K562 (cell line): ENCODE data around the gene RINT1. TPM values are rescaled to one million over a fixed set of nuclear protein-coding genes. Genes with fewer than 3 reads are reported as not detected.
A peak's percentile ranks its signal among the peaks of the same experiment; 100 is the strongest.

Source experiments
- ATAC-seq: fragments of 200-7000 bp; cut with Tn5 transposase; 3 replicates; pipeline ENCODE4 v1.9.1; 2020; ENCODE audit warnings: moderate library complexity
- BruUV-seq: library from RNA; stranded (reverse); fragments of 400-500 nt; replicated peaks from 2 replicates; lab custom pipeline; 2021; lab: Mats Ljungman, UMichigan
- CTCF ChIA-PET: fragments of 300-600 bp; formaldehyde crosslinking; extraction: SDS; loops from one replicate; lab custom pipeline; 2021; ENCODE audit warnings: low intra/inter-chr PET ratio; lab: Yijun Ruan, JAX
- POLR2A ChIA-PET: fragments of 300-600, 350-650 bp; sonication (Branson Sonifier 250); formaldehyde crosslinking; extraction: SDS; loops from one replicate; lab custom pipeline; 2021; ENCODE audit warnings: antibody characterized with exemption, inconsistent platforms; lab: Yijun Ruan, JAX
- DNase-seq, 4 experiments: peaks; one replicate each; pipeline versions ENCODE4 v3.0.0 to v3.0.0-alpha.2; 2011 to 2018; ENCODE audit warnings: low spot score in 3 of 4, mixed read lengths in 3 of 4; ENCODE audit errors: extremely low read depth in 1 of 4
- FAIRE-seq: peaks from 2 replicates; lab custom pipeline; 2011; peaks lifted over from hg19 to GRCh38; lab: Jason Lieb, UNC
- H2AFZ ChIP-seq: 2 replicates; pipeline ENCODE4 v1.6.0; 2011; ENCODE audit warnings: low read depth, low read length, control low read depth, inconsistent platforms
- H3K27ac ChIP-seq: fragments of 200-600 bp; 3 replicates; pipeline ENCODE4 v1.8.0; 2011; ENCODE audit warnings: low read depth, mild to moderate bottlenecking, control low read depth, inconsistent platforms, low read length, moderate library complexity, mixed read lengths; ENCODE audit errors: extremely low read depth
- H3K27me3 ChIP-seq, 2 experiments: fragments of 300-600 bp in 1 of 2; 2 replicates in 1 of 2; 3 replicates in 1 of 2; pipeline versions ENCODE4 v1.6.0 to v1.8.0; 2011; ENCODE audit warnings: inconsistent platforms in 2 of 2, low read length in 2 of 2, mild to moderate bottlenecking in 1 of 2, mixed read lengths in 1 of 2, moderate library complexity in 1 of 2; ENCODE audit not compliant: control insufficient read depth in 2 of 2, insufficient read depth in 2 of 2
- H3K36me3 ChIP-seq: fragments of 300-600 bp; 3 replicates; pipeline ENCODE4 v1.8.0; 2011; ENCODE audit warnings: mild to moderate bottlenecking, low read length, inconsistent platforms; ENCODE audit not compliant: control insufficient read depth, insufficient read depth
- H3K4me1 ChIP-seq, 2 experiments: fragments of 200-600 bp in 1 of 2; replicated peaks in 1 of 2; 2 replicates in 1 of 2; 3 replicates in 1 of 2; pipeline versions ENCODE4 v1.5.1 to v1.8.0; 2011; ENCODE audit warnings: inconsistent platforms in 2 of 2, low read length in 2 of 2, mild to moderate bottlenecking in 1 of 2, mixed read lengths in 1 of 2, moderate library complexity in 1 of 2; ENCODE audit not compliant: control insufficient read depth in 2 of 2, insufficient read depth in 2 of 2
- H3K4me2 ChIP-seq: 2 replicates; pipeline ENCODE4 v1.6.1; 2011; ENCODE audit warnings: low read length, control low read depth, inconsistent platforms, mixed read lengths; ENCODE audit not compliant: insufficient read depth
- H3K4me3 ChIP-seq: fragments of 200-600 bp; sonication (generic), shearing (Covaris generic); 2 replicates; pipeline ENCODE4 v1.5.1; 2016; ENCODE audit warnings: control low read depth, inconsistent platforms
- H3K79me2 ChIP-seq: fragments of 200-600 bp; 3 replicates; pipeline ENCODE4 v1.8.0; 2011; ENCODE audit warnings: low read length, inconsistent platforms; ENCODE audit not compliant: control insufficient read depth, insufficient read depth
- H3K9ac ChIP-seq, 2 experiments: 2 replicates each; pipeline versions ENCODE4 v1.6.0 to v1.6.1; 2011; ENCODE audit warnings: low read depth in 2 of 2, low read length in 2 of 2, control low read depth in 1 of 2, inconsistent platforms in 1 of 2, mild to moderate bottlenecking in 1 of 2, mixed read lengths in 1 of 2; ENCODE audit not compliant: insufficient read depth in 1 of 2
- H3K9me1 ChIP-seq: one replicate; pipeline ENCODE4 v1.6.0; 2011; ENCODE audit warnings: inconsistent platforms, mild to moderate bottlenecking, low read length, moderate library complexity; ENCODE audit not compliant: control insufficient read depth, insufficient read depth
- H3K9me3 ChIP-seq: replicated peaks from 2 replicates; pipeline ENCODE4 v1.5.1; 2011; ENCODE audit warnings: low read depth, low read length, inconsistent platforms; ENCODE audit not compliant: control insufficient read depth, insufficient read depth
- H4K20me1 ChIP-seq: replicated peaks from 2 replicates; pipeline ENCODE4 v1.6.1; 2011; ENCODE audit warnings: low read length, inconsistent platforms, mixed read lengths; ENCODE audit not compliant: control insufficient read depth, insufficient read depth
- BRCA1 ChIP-seq, 2 experiments: fragments of 450-650 bp in 1 of 2; sonication (generic) in 1 of 2; formaldehyde crosslinking in 1 of 2; IDR thresholded peaks; 2 replicates each; pipeline versions ENCODE4 v1.5.0 to v1.6.1; 2017 to 2020; ENCODE audit warnings: mild to moderate bottlenecking in 1 of 2, missing genetic modification reagents in 1 of 2
- FUS ChIP-seq: fragments of 200-400 bp; formaldehyde crosslinking; optimal IDR thresholded peaks from 2 replicates; pipeline ENCODE3; 2017; ENCODE audit warnings: low read depth, low read length
- RAD51 ChIP-seq: fragments of 450-650 bp; IDR thresholded peaks from 2 replicates; pipeline ENCODE4 v1.7.1; 2016; ENCODE audit warnings: low read depth, mild to moderate bottlenecking, borderline replicate concordance
- RFX1 ChIP-seq: fragments of 450-650 bp; IDR thresholded peaks from 2 replicates; pipeline ENCODE4 v1.6.1; 2016; ENCODE audit warnings: mild to moderate bottlenecking, moderate library complexity
- TFE3 ChIP-seq: fragments of 450-650 bp; formaldehyde crosslinking; IDR thresholded peaks from 2 replicates; pipeline ENCODE4 v1.4.0; 2020; ENCODE audit warnings: mild to moderate bottlenecking, mixed read lengths
- ZBTB33 ChIP-seq: sonication (generic); formaldehyde crosslinking; IDR thresholded peaks from 2 replicates; pipeline ENCODE4 v1.8.1; 2023; ENCODE audit warnings: mild to moderate bottlenecking, missing genetic modification reagents
- ZFP30 ChIP-seq: fragments of 250-450 bp; sonication (Bioruptor Pico); IDR thresholded peaks from 2 replicates; pipeline ENCODE4 v1.8.0; 2022; ENCODE audit warnings: moderate library complexity, mild to moderate bottlenecking, inconsistent platforms, borderline replicate concordance
- WGBS: fragments of 100-300 bp; shearing (Covaris generic); methylation state at CpG from one replicate; pipeline ENCODE4 v1.1.6; 2016; ENCODE audit warnings: low coverage, mixed read lengths; ENCODE audit not compliant: insufficient coverage; ENCODE audit errors: missing lambda C conversion rate; 5-methylcytosine and 5-hydroxymethylcytosine counted together
- in situ Hi-C: fragments of 300-500 bp; cut with MboI; formaldehyde crosslinking; loops from 4 replicates; pipeline ENCODE4 v1.15.0; 2018; ENCODE audit warnings: inconsistent platforms, mixed read lengths
- intact Hi-C: fragments of 100-400 bp; cut with micrococcal nuclease; formaldehyde crosslinking; loops from 2 replicates; pipeline ENCODE4 v1.14.2; 2022
- polyA plus RNA-seq, 8 experiments: library from polyadenylated mRNA; depleted of rRNA in 4 of 8; stranded (reverse) in 5 of 8; unstranded in 3 of 8; fragments of >200 nt; fragmentation: Nextera tagmentation in 2 of 8; fragmentation: Illumina TruSeq in 1 of 8; extraction: Ambion mirVana in 2 of 8; extraction: Trizol in 1 of 8; gene quantifications; 2 replicates each; pipeline versions ENCODE4 v1.2.1 to v1.2.3, GENCODE V29; 2011 to 2014; ENCODE audit warnings: inconsistent platforms in 1 of 8, missing spikeins in 1 of 8
- total RNA-seq, 7 experiments: library from RNA; depleted of rRNA in 6 of 7; stranded (reverse); fragments of >200 nt in 6 of 7; fragmentation: Illumina TruSeq in 2 of 7; extraction: Trizol in 2 of 7; gene quantifications; 2 replicates each; pipeline versions ENCODE4 v1.2.1 to v1.2.3, GENCODE V29; 2011 to 2021; ENCODE audit warnings: low replicate concordance in 1 of 7

Gene RINT1
- total and polyA plus RNA-seq, 9 of the 15 experiments (the other 6 are each of a cell fraction or from before 2014, with no cell fraction given) = 21.3 to 74.3 (median 27.4) TPM

DNA sequence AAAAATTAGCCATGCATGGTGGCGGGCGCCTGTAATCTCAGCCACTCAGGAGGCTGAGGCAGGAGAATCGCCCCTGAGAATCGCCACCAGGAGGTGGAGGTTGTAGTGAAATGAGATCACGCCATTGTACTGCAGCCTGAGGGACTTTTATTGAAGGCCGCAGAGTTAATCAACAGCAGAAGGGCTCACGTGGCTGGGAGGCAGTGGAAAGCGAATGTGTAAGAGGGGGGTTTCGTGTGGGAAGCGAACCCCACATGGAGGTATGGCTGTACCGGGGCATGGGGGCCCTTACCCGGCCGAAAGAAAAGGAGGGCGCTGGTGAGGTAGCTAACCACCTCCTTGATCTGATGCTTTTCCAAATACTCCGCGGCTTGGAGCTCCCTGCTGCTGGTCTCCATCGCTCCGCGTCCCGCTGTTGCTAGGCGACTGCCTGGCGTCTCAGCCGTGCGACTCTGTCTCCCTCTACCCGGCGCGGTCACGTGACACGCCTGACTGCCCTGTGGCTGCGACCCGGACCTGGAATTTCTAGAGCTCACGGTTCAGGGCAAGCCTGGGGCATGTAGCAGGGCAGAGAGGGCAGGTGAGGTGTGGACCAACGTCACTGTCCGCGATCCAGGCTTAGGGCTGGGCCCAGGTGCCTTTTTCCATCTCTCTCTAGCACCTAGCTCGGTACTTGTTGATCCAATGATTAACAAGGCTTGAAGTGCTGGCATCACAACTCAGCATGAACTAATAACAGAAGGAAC is 49.2 kb downstream of the RINT1 start, which contains the start of gene EFCAB10:
EFCAB10 (minus strand) TSS at position 428 of the 746 bp plus-strand sequence; CDS start at position 398, 30 bp downstream.
- H3K36me3 ChIP-seq = no peaks in the 10 kb centered on the region
- no peak within 1 kb of the TSS for H3K9ac ChIP-seq
- peaks cover 13% of the 10 kb centered on the region; the same call in 1 of the 2 replicates for H3K9me3 ChIP-seq
- H3K9me1 ChIP-seq = no peaks in the 10 kb centered on the region
- H3K4me3 ChIP-seq = no peak within 1 kb of the TSS
- H3K27me3 ChIP-seq = no peaks in the 10 kb centered on the region
- 78% methylated on average over 36 of the region's 36 CpGs for WGBS
- H3K4me1 ChIP-seq = peaks cover 3 to 10% of the 10 kb centered on the region in 2 experiments; a peak in 3 of 5 replicates
- ATAC-seq (no peak), DNase-seq (no peak), FAIRE-seq (no peak)
- H3K79me2 ChIP-seq = no peaks in the 10 kb centered on the region
- intact Hi-C loops = no loop called here
- ChIA-PET POLR2A (no interaction called here), CTCF (no interaction called here)
- no peaks in the 10 kb centered on the region for H4K20me1 ChIP-seq
- no peak within 1 kb of the TSS for H3K27ac ChIP-seq
- H3K4me2 ChIP-seq = no peak within 1 kb of the TSS
- H2AFZ ChIP-seq = no peak within 1 kb of the TSS
- no peak for TF ChIP-seq FUS
- TF ChIP-seq RFX1 = peak; percentile 21; the same call in 1 of the 2 replicates
- TF ChIP-seq ZBTB33 (CRISPR knock-in tag) = peak; percentile 80
- no peak for TF ChIP-seq ZFP30
- no peak for TF ChIP-seq RAD51
- peak; percentile 55 for TF ChIP-seq TFE3 (CRISPR knock-in tag)
- TF ChIP-seq BRCA1 (IDR thresholded peaks at IDR 0.05) = no peak
- no peak for TF ChIP-seq BRCA1 (CRISPR knock-in tag; IDR thresholded peaks at IDR 0.05)
- in situ Hi-C loops = no loop called here
- BruUV-seq = no TSS peak
